HepG2 (cell line): ENCODE results near the gene NDUFS1. TPM values are rescaled to one million over a fixed set of nuclear protein-coding genes. Genes with fewer than 3 reads are reported as not detected.

Experiments used
- ATAC-seq: fragments of 200-7000 bp; cut with Tn5 transposase; 3 replicates; pipeline ENCODE4 v1.9.1; 2020; ENCODE audit warnings: mild to moderate bottlenecking, moderate library complexity
- BruUV-seq: library from RNA; stranded (reverse); fragments of 400-500 nt; replicated peaks from 2 replicates; lab custom pipeline; 2021; lab: Mats Ljungman, UMichigan
- CTCF ChIA-PET: fragments of 300-600 bp; formaldehyde crosslinking; extraction: SDS; loops from one replicate; lab custom pipeline; 2021; ENCODE audit warnings: low total read pairs, inconsistent platforms, low intra/inter-chr PET ratio; lab: Yijun Ruan, JAX
- POLR2A ChIA-PET: fragments of 350-600 bp; sonication (Branson Sonifier 250); formaldehyde crosslinking; loops from one replicate; lab custom pipeline; 2020; ENCODE audit warnings: antibody characterized with exemption, inconsistent platforms; lab: Yijun Ruan, JAX
- DNase-seq: peaks from one replicate; pipeline ENCODE4 v3.0.0-alpha.2; 2015; ENCODE audit warnings: low spot score
- FAIRE-seq: peaks from 3 replicates; lab custom pipeline; 2011; peaks lifted over from hg19 to GRCh38; lab: Jason Lieb, UNC
- H2AFZ ChIP-seq: one replicate; pipeline ENCODE4 v1.6.1; 2011; ENCODE audit warnings: low read length, inconsistent platforms
- H3K27ac ChIP-seq: fragments of 300-600 bp; 3 replicates; pipeline ENCODE4 v1.8.0; 2011; ENCODE audit warnings: mixed run types, mild to moderate bottlenecking, mixed read lengths, low read length, inconsistent platforms; ENCODE audit not compliant: insufficient read depth; ENCODE audit errors: extremely low read length
- H3K27me3 ChIP-seq, 2 experiments: fragments of 200-600 bp in 1 of 2; 2 replicates in 1 of 2; 3 replicates in 1 of 2; pipeline versions ENCODE4 v1.6.0 to v1.8.0; 2011; ENCODE audit warnings: low read length in 2 of 2, mild to moderate bottlenecking in 2 of 2, moderate library complexity in 2 of 2, inconsistent platforms in 1 of 2; ENCODE audit not compliant: insufficient read depth in 2 of 2, control insufficient read depth in 1 of 2
- H3K36me3 ChIP-seq, 2 experiments: fragments of 200-600 bp in 1 of 2; replicated peaks in 1 of 2; 2 replicates in 1 of 2; 3 replicates in 1 of 2; pipeline versions ENCODE4 v1.5.1 to v1.8.0; 2011; ENCODE audit warnings: low read length in 2 of 2, inconsistent platforms in 1 of 2; ENCODE audit not compliant: insufficient read depth in 2 of 2, control insufficient read depth in 1 of 2
- H3K4me1 ChIP-seq: 2 replicates; pipeline ENCODE4 v1.5.1; 2012; ENCODE audit warnings: low read length, inconsistent platforms; ENCODE audit not compliant: insufficient read depth
- H3K4me2 ChIP-seq: 2 replicates; pipeline ENCODE4 v1.6.0; 2011; ENCODE audit warnings: low read depth, low read length, inconsistent platforms
- H3K4me3 ChIP-seq, 3 experiments: fragments of 200-600 bp in 1 of 3; sonication (generic), shearing (Covaris generic) in 1 of 3; replicated peaks in 1 of 3; 2 replicates each; pipeline ENCODE4 v1.5.1; 2011 to 2016; ENCODE audit warnings: low read length in 3 of 3, inconsistent platforms in 2 of 3, low read depth in 2 of 3, mild to moderate bottlenecking in 2 of 3, control low read depth in 1 of 3, mixed read lengths in 1 of 3; ENCODE audit not compliant: insufficient read depth in 1 of 3
- H3K79me2 ChIP-seq: one replicate; pipeline ENCODE4 v1.6.1; 2011; ENCODE audit warnings: low read length, inconsistent platforms; ENCODE audit not compliant: insufficient read depth
- H3K9ac ChIP-seq: 2 replicates; pipeline ENCODE4 v1.6.0; 2011; ENCODE audit warnings: mild to moderate bottlenecking, low read depth, low read length, inconsistent platforms; ENCODE audit not compliant: insufficient read depth
- H3K9me3 ChIP-seq: 2 replicates; pipeline ENCODE4 v1.5.1; 2012; ENCODE audit warnings: mild to moderate bottlenecking, low read length
- H4K20me1 ChIP-seq: 2 replicates; pipeline ENCODE4 v1.6.0; 2011; ENCODE audit warnings: inconsistent platforms, mild to moderate bottlenecking, low read length, moderate library complexity; ENCODE audit not compliant: insufficient read depth
- ARNT ChIP-seq: fragments of 450-650 bp; IDR thresholded peaks from 2 replicates; pipeline ENCODE4 v1.6.1; 2017
- CEBPB ChIP-seq: IDR thresholded peaks from 2 replicates; pipeline ENCODE4 v1.6.1; 2011; ENCODE audit warnings: low read depth, low read length, improper control_type of control experiment, borderline replicate concordance
- FOXA1 ChIP-seq, 2 experiments: fragments of 450-650 bp in 1 of 2; sonication (generic) in 1 of 2; formaldehyde crosslinking in 1 of 2; IDR thresholded peaks; 2 replicates each; pipeline versions ENCODE4 v1.4.0 to v1.6.1; 2016 to 2020; ENCODE audit warnings: missing genetic modification reagents in 1 of 2
- GTF3A ChIP-seq: sonication (generic); formaldehyde crosslinking; conservative IDR thresholded peaks from 2 replicates; pipeline ENCODE4 v1.4.0; 2020; ENCODE audit warnings: mild to moderate bottlenecking, missing genetic modification reagents
- MATR3 ChIP-seq: sonication (generic); formaldehyde crosslinking; IDR thresholded peaks from 2 replicates; pipeline ENCODE4 v1.4.0; 2020; ENCODE audit warnings: missing genetic modification reagents
- SNAI1 ChIP-seq: sonication (generic); formaldehyde crosslinking; IDR thresholded peaks from 2 replicates; pipeline ENCODE4 v1.5.0; 2020; ENCODE audit warnings: mild to moderate bottlenecking, missing genetic modification reagents, borderline replicate concordance
- ZBTB49 ChIP-seq: sonication (generic); formaldehyde crosslinking; IDR thresholded peaks from 2 replicates; pipeline ENCODE4 v1.4.0; 2020; ENCODE audit warnings: missing genetic modification reagents, borderline replicate concordance
- ZFYVE20 ChIP-seq: sonication (generic); formaldehyde crosslinking; IDR thresholded peaks from 2 replicates; pipeline ENCODE4 v1.8.0; 2023; ENCODE audit warnings: low read depth, mild to moderate bottlenecking, moderate library complexity, missing genetic modification reagents, borderline replicate concordance
- ZNF747 ChIP-seq: sonication (generic); formaldehyde crosslinking; IDR thresholded peaks from 2 replicates; pipeline ENCODE4 v1.8.1; 2023; ENCODE audit warnings: missing genetic modification reagents, mild to moderate bottlenecking, borderline replicate concordance
- ZNF790 ChIP-seq: sonication (generic); formaldehyde crosslinking; IDR thresholded peaks from 2 replicates; pipeline ENCODE4 v1.8.0; 2022; ENCODE audit warnings: missing genetic modification reagents, mild to moderate bottlenecking, borderline replicate concordance
- WGBS: methylation state at CpG from one replicate; pipeline ENCODE4 v1.1.6; 2017; ENCODE audit warnings: low lambda C conversion rate; 5-methylcytosine and 5-hydroxymethylcytosine counted together
- in situ Hi-C: cut with HindIII; loops from 2 replicates; pipeline ENCODE4 v1.10.0; 2017; ENCODE audit warnings: low pct_unique_long_range_greater_than_20kb; ENCODE audit not compliant: extremely low pct_ligation_motif_present
- intact Hi-C: fragments of 100-400 bp; cut with micrococcal nuclease; formaldehyde crosslinking; loops from one replicate; pipeline ENCODE4 v1.10.0; 2022; ENCODE audit not compliant: unreplicated experiment
- polyA plus RNA-seq, 8 experiments: library from polyadenylated mRNA; depleted of rRNA in 3 of 8; stranded (reverse) in 7 of 8; unstranded in 1 of 8; fragments of >200 nt; fragmentation: Illumina TruSeq in 4 of 8; extraction: Trizol in 4 of 8; gene quantifications; 2 replicates each; pipeline versions ENCODE4 v1.2.1 to v1.2.3, GENCODE V29; 2011 to 2016; ENCODE audit warnings: low read depth in 4 of 8, missing spikeins in 1 of 8, mixed read lengths in 1 of 8; ENCODE audit not compliant: insufficient read depth in 1 of 8
- total RNA-seq, 5 experiments: library from RNA; depleted of rRNA; stranded (reverse); fragments of >200 nt; fragmentation: Illumina TruSeq; extraction: Trizol; gene quantifications; 2 replicates each; pipeline ENCODE4 v1.2.3, GENCODE V29; 2016; ENCODE audit warnings: low read depth in 1 of 5

NDUFS1 gene
- total and polyA plus RNA-seq, 2 of the 13 experiments (the other 11 are each of a cell fraction or from before 2014, with no cell fraction given) = 139 to 242 TPM

GRCh38 chr2:206154197-206154596, 5.0 kb downstream of the NDUFS1 start (continued):
- TF ChIP-seq FOXA1 (IDR thresholded peaks at IDR 0.05) = no peak
- peak; percentile 40 for TF ChIP-seq FOXA1 (CRISPR knock-in tag; IDR thresholded peaks at IDR 0.05)
- TF ChIP-seq SNAI1 (CRISPR knock-in tag) = no peak
- TF ChIP-seq MATR3 (CRISPR knock-in tag) = no peak
- no peak for TF ChIP-seq ZBTB49 (CRISPR knock-in tag)

DNA sequence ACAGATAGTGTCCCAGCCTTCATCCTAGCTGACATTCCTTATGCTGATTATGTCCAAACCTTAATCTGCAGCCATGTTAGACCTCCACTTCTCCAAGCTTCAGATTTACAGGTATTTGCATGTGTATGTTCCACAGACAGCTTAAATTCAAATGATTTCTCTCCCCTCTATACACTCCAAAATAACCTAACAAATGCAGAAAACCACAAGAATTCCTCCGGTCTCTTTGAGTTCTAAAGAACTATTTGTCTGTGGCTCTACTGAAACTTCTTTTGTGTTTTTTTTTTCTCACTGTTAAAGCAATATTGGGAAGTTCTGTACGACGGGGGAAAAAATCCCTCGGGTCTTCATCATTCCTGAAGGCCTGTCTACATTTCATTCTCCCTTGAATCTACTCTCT, 8.6 kb downstream of the NDUFS1 start:
- Histone ChIP-seq H3K79me2 (peaks cover 30% of the 10 kb centered on the region), H3K4me3 (no peak overlapping the region), H3K4me1 (peaks cover 12% of the 10 kb centered on the region), H2AFZ (no peak overlapping the region), H4K20me1 (peaks cover 6% of the 10 kb centered on the region; the same call in 1 of the 2 replicates), H3K27me3 (no peaks in the 10 kb centered on the region), H3K4me2 (no peak overlapping the region), H3K9ac (no peak overlapping the region), H3K9me3 (no peaks in the 10 kb centered on the region), H3K36me3 (peaks cover 13 to 64% of the 10 kb centered on the region in 2 experiments), H3K27ac (no peak overlapping the region)
- in situ Hi-C loops (no loop called here), intact Hi-C loops (loop anchor here (5.0 kb wide), 1 partner anchor 218 kb away; no protein-coding TSS in a partner anchor)
- POLR2A ChIA-PET = no interaction called here
- DNase-seq = no peak
- TF ChIP-seq ZFYVE20 (CRISPR knock-in tag) = no peak
- no peak for TF ChIP-seq ARNT
- TF ChIP-seq CEBPB = no peak
- TF ChIP-seq ZNF747 (CRISPR knock-in tag) = no peak
- no peak for TF ChIP-seq ZNF790
- TF ChIP-seq GTF3A = no peak
- no peak for ATAC-seq
- WGBS = 97% methylated on average over 4 of the region's 4 CpGs
- CTCF ChIA-PET = no interaction called here
- FAIRE-seq = no peak
- no TSS peak for BruUV-seq
